Measurements from ENCODE around the gene KIFC3.

The KIFC3 gene

DNA sequence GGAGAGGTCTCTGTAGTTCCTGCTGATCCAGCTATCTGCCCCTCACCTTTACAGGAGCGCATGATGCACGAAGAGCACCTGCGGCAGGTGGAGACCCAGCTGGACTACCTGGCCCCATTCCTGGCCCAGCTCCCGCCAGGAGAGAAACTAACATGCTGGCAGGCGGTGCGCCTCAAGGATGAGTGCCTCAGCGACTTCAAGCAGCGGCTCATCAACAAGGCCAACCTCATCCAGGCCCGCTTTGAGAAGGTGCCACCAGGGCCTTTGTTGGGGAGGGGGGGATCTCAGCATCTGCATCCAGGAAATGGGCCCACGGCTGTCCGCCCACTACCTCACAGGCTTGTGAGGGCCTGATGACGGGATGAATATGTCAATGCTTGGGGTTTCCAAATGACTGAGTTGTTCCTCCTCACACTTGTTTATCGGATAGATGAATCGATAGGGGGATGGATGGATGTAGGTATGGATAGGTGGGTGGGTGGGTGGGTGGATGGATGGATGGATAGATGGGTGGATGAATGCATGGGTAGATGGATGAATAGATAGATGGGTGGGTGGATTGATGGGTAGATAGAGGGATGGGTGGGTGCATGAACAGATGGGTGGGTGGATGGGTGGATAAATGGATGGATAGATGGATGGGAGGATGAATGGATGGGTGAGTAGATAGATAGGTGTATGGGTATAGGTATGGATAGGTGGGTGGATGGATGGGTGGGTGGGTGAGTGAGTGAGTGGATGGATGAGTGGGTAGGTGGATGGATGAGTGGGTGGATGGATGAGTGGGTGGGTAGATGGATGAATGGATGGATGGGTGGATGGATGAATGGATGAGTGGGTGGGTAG lies 73.7 kb downstream of the KIFC3 start:
- Histone ChIP-seq H3K4me1 (ENCODE audit: control insufficient read depth, insufficient read depth, low read length) (no peaks in the 10 kb centered on the region), H3K9me3 (ENCODE audit: control insufficient read depth, insufficient read depth, low read depth, low read length) (no peaks in the 10 kb centered on the region), H3K36me3 (ENCODE audit: control insufficient read depth in 2 of 2, insufficient read depth in 1 of 2, low read length in 2 of 2) (no peaks in the 10 kb centered on the region), H3K27ac (ENCODE audit: extremely low read depth, low read depth, low read length) (no peak overlapping the region), H3K4me3 (ENCODE audit: low read depth, low read length) (no peak overlapping the region)
- ChIA-PET POLR2A (no interaction called here), CTCF (interaction anchor here (0.6 to 1.0 kb wide), 2 partner anchors 8 to 12 kb away, joined by 3 to 7 read pairs; no protein-coding TSS in a partner anchor)
- TF ChIP-seq ZBTB17 (tag by site-specific recombination; IDR thresholded peaks at IDR 0.05) (peak; percentile 37; the same call in 1 of the 2 replicates), EGR2 (tag by site-specific recombination; IDR thresholded peaks at IDR 0.05; ENCODE audit: low read depth) (peak; percentile 98; the same call in 1 of the 2 replicates), MEIS1 (CRISPR knock-in tag; IDR thresholded peaks at IDR 0.05; ENCODE audit: borderline replicate concordance) (no peak), GFI1B (tag by site-specific recombination; IDR thresholded peaks at IDR 0.05) (no peak), SCRT2 (tag by site-specific recombination; IDR thresholded peaks at IDR 0.05) (no peak), ZNF366 (tag by site-specific recombination; conservative IDR thresholded peaks at IDR 0.05) (peak; percentile 61), ZEB2 (tag by site-specific recombination; IDR thresholded peaks at IDR 0.05) (no peak), ZBTB48 (tag by site-specific recombination; IDR thresholded peaks at IDR 0.05) (no peak), ZNF623 (tag by site-specific recombination; IDR thresholded peaks at IDR 0.05) (no peak), ZNF544 (tag by site-specific recombination; IDR thresholded peaks at IDR 0.05) (no peak), ZSCAN23 (tag by site-specific recombination; IDR thresholded peaks at IDR 0.05) (no peak), ZNF157 (tag by site-specific recombination; IDR thresholded peaks at IDR 0.05) (no peak), ZNF354C (tag by site-specific recombination; IDR thresholded peaks at IDR 0.05; ENCODE audit: borderline replicate concordance, low read depth) (no peak), ZNF629 (tag by site-specific recombination; IDR thresholded peaks at IDR 0.05) (no peak), ZNF514 (tag by site-specific recombination; IDR thresholded peaks at IDR 0.05) (no peak)
- TF ChIP-seq, protein P1, sequence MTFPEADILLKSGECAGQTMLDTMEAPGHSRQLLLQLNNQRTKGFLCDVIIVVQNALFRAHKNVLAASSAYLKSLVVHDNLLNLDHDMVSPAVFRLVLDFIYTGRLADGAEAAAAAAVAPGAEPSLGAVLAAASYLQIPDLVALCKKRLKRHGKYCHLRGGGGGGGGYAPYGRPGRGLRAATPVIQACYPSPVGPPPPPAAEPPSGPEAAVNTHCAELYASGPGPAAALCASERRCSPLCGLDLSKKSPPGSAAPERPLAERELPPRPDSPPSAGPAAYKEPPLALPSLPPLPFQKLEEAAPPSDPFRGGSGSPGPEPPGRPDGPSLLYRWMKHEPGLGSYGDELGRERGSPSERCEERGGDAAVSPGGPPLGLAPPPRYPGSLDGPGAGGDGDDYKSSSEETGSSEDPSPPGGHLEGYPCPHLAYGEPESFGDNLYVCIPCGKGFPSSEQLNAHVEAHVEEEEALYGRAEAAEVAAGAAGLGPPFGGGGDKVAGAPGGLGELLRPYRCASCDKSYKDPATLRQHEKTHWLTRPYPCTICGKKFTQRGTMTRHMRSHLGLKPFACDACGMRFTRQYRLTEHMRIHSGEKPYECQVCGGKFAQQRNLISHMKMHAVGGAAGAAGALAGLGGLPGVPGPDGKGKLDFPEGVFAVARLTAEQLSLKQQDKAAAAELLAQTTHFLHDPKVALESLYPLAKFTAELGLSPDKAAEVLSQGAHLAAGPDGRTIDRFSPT (tag by site-specific recombination; IDR thresholded peaks at IDR 0.05), result no peak

DNA sequence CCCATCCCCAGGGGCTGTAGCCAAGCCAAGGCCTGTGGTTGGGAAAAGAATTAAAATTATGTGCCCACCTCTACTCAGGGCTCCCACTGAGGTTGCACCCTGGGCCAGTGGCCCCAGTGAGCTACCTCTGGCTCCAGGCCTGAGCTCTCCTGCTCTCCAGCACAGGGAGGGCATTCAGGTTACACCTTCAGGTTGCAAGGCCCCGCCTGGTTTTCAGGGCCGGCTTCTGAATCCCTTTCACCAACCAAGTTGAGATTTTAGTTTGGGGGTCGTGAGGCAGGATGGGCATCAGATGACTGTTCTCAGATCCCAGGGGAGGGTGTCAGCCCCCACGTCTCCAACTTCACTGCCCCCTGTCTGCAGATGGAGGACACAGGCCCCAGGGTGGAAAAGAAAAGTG lies 74.7 kb downstream of the KIFC3 start:
- Histone ChIP-seq H3K4me3 (ENCODE audit: low read depth, low read length) (no peak overlapping the region), H3K9me3 (ENCODE audit: control insufficient read depth, insufficient read depth, low read depth, low read length) (no peaks in the 10 kb centered on the region), H3K27ac (ENCODE audit: extremely low read depth, low read depth, low read length) (no peak overlapping the region), H3K36me3 (ENCODE audit: control insufficient read depth in 2 of 2, insufficient read depth in 1 of 2, low read length in 2 of 2) (no peaks in the 10 kb centered on the region), H3K4me1 (ENCODE audit: control insufficient read depth, insufficient read depth, low read length) (no peaks in the 10 kb centered on the region)
- TF ChIP-seq, protein P2, sequence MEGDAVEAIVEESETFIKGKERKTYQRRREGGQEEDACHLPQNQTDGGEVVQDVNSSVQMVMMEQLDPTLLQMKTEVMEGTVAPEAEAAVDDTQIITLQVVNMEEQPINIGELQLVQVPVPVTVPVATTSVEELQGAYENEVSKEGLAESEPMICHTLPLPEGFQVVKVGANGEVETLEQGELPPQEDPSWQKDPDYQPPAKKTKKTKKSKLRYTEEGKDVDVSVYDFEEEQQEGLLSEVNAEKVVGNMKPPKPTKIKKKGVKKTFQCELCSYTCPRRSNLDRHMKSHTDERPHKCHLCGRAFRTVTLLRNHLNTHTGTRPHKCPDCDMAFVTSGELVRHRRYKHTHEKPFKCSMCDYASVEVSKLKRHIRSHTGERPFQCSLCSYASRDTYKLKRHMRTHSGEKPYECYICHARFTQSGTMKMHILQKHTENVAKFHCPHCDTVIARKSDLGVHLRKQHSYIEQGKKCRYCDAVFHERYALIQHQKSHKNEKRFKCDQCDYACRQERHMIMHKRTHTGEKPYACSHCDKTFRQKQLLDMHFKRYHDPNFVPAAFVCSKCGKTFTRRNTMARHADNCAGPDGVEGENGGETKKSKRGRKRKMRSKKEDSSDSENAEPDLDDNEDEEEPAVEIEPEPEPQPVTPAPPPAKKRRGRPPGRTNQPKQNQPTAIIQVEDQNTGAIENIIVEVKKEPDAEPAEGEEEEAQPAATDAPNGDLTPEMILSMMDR (tag by site-specific recombination; IDR thresholded peaks at IDR 0.05), result no peak
- TF ChIP-seq HOXA7 (CRISPR knock-in tag; IDR thresholded peaks at IDR 0.05; ENCODE audit: borderline replicate concordance), result no peak
- TF ChIP-seq ZSCAN30 (tag by site-specific recombination; IDR thresholded peaks at IDR 0.05), result no peak
- TF ChIP-seq KLF16 (tag by site-specific recombination; IDR thresholded peaks at IDR 0.05), result no peak
- no peak for TF ChIP-seq ZNF677 (tag by site-specific recombination; IDR thresholded peaks at IDR 0.05)
- TF ChIP-seq ZNF302 (tag by site-specific recombination; IDR thresholded peaks at IDR 0.05; ENCODE audit: low read depth), result no peak
- TF ChIP-seq, protein P3, sequence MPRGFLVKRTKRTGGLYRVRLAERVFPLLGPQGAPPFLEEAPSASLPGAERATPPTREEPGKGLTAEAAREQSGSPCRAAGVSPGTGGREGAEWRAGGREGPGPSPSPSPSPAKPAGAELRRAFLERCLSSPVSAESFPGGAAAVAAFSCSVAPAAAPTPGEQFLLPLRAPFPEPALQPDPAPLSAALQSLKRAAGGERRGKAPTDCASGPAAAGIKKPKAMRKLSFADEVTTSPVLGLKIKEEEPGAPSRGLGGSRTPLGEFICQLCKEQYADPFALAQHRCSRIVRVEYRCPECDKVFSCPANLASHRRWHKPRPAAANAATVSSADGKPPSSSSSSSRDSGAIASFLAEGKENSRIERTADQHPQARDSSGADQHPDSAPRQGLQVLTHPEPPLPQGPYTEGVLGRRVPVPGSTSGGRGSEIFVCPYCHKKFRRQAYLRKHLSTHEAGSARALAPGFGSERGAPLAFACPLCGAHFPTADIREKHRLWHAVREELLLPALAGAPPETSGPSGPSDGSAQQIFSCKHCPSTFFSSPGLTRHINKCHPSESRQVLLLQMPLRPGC (tag by site-specific recombination; IDR thresholded peaks at IDR 0.05), result no peak
- no peak for TF ChIP-seq ZNF404 (tag by site-specific recombination; IDR thresholded peaks at IDR 0.05)
- TF ChIP-seq ZNF596 (tag by site-specific recombination; IDR thresholded peaks at IDR 0.05), result no peak
- TF ChIP-seq ZBTB8A (tag by site-specific recombination; IDR thresholded peaks at IDR 0.05), result no peak
- TF ChIP-seq ZNF169 (tag by site-specific recombination; IDR thresholded peaks at IDR 0.05), result no peak
- TF ChIP-seq ZNF610 (tag by site-specific recombination; IDR thresholded peaks at IDR 0.05; ENCODE audit: borderline replicate concordance), result no peak
- TF ChIP-seq ZNF274 (IDR thresholded peaks at IDR 0.05; ENCODE audit: low read length), result no peak
- no peak for TF ChIP-seq ZNF274 (tag by site-specific recombination; IDR thresholded peaks at IDR 0.05; ENCODE audit: borderline replicate concordance)
- TF ChIP-seq ZNF416 (tag by site-specific recombination; IDR thresholded peaks at IDR 0.05), result no peak
- POLR2A ChIA-PET, result no interaction called here
- CTCF ChIA-PET, result interaction anchor here (1.0 kb wide), 1 partner anchor 9 kb away, joined by 3 read pairs; no protein-coding TSS in a partner anchor
